HG03064 (cell line): ENCODE data around the gene ILKAP.

ENCODE experiments used
- ATAC-seq: cut with Tn5 transposase; IDR thresholded peaks from one replicate; pipeline ENCODE4 v1.9.1; 2021; ENCODE audit warnings: low read depth; ENCODE audit not compliant: unreplicated experiment

The ILKAP gene

GRCh38 chr2:238238311-238238765 lies 34.8 kb upstream of the ILKAP start:
- ATAC-seq = no peak

GRCh38 chr2:238237431-238238135 lies 34.1 kb upstream of the ILKAP start:
- ATAC-seq = no peak

DNA sequence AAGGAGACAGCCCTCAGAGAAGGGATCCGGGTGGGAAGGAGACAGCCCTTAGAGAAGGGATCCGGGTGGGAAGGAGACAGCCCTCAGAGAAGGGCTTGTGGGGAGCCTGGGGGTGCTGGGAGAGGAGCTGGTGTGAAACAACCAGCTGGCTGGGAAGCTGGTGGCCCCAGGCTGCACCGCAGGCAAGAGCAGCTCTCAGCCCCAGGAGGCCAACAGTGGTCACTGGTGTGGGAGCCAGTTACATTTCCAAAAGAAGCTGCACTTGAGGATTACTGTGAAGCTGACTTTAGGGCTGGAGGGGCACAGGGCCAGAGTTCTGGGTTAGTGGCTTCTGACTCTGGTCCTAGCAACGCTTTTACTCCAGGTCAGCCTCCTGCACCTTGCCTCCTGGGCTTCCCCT lies 33.1 kb upstream of the ILKAP start:
- ATAC-seq = no peak

GRCh38 chr2:238235856-238236255 lies 32.4 kb upstream of the ILKAP start:
- no peak for ATAC-seq

- ATAC-seq = no peak
Measured at GRCh38 chr2:238235331-238235732, 31.8 kb upstream of the ILKAP start.

GRCh38 chr2:238233625-238234024 lies 30.1 kb upstream of the ILKAP start:
- no peak for ATAC-seq

- ATAC-seq = no peak
Measured at GRCh38 chr2:238231809-238232208, 28.3 kb upstream of the ILKAP start.

- ATAC-seq = no peak
Measured at GRCh38 chr2:238231251-238231793, 27.8 kb upstream of the ILKAP start.

- no peak for ATAC-seq
Measured at GRCh38 chr2:238230699-238231098, 27.2 kb upstream of the ILKAP start.

- ATAC-seq = no peak
Measured at GRCh38 chr2:238228700-238229099, 25.2 kb upstream of the ILKAP start.

GRCh38 chr2:238227587-238228032 lies 24.1 kb upstream of the ILKAP start:
- no peak for ATAC-seq

GRCh38 chr2:238226698-238227586 lies 23.4 kb upstream of the ILKAP start:
- ATAC-seq = no peak

GRCh38 chr2:238225911-238226697 lies 22.6 kb upstream of the ILKAP start:
- ATAC-seq = no peak

DNA sequence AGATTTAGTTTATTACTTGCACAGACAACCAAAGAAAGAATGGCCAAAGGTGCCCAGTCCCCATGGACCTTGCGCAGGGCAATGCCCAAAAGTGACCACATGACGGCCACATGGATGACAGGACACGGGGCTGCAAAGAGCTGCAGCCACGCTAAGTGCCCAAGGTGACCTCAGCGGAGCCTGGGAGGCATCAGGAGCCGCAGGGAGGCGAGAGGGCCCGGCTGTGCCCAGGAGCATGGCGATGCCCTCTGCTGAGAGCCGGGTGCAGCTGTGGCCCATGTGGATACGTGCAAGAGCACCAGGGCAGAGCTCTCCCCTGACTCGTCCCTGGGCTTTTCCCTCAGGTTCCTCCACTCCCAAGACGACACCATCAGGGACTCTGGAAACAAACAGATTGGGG lies 21.6 kb upstream of the ILKAP start:
- no peak for ATAC-seq

GRCh38 chr2:238224356-238225035 lies 21.0 kb upstream of the ILKAP start:
- no peak for ATAC-seq

- ATAC-seq = no peak
Measured at GRCh38 chr2:238220892-238221521, 17.5 kb upstream of the ILKAP start.

GRCh38 chr2:238220274-238220891 lies 16.9 kb upstream of the ILKAP start:
- no peak for ATAC-seq

DNA sequence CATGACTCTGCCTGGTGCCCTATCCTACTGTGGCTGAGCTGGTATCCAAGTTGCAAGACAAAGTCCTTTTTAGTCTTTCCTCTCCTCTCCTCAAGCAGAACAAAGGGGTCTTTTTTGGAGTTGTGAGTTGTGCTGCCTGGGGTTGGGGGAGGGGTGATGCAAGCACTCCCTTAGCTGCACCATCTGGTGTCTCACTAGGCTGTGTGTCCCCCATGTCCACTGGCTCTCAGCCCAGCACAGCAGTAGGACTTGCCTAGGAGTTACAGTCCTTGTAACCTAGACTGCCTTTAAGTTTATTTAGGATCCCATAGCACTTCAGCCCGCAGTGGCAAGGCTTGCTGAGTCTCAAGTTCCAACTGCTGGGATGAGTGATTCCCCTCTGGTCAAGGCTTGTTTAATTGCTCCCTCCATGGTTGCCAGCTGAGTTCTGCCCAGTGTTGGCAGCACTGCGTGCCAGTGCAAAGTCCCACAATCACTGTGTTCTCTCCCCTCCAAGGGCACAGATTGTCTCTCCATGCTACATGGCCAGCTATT lies 13.2 kb upstream of the ILKAP start:
- no peak for ATAC-seq

- ATAC-seq = no peak
Measured at GRCh38 chr2:238207006-238207405, 3.5 kb upstream of the ILKAP start.
